Hematopoietic multipotent progenitor cell treated with erythropoietin and hydrocortisone succinate and interleukin-3 and kit ligand, for 4 days (in vitro differentiated cells): ENCODE measurements around the gene ARFRP1.

Experiments used
- DNase-seq: peaks from one replicate; pipeline ENCODE4 v3.0.0-alpha.2; 2015

The ARFRP1 gene

DNA sequence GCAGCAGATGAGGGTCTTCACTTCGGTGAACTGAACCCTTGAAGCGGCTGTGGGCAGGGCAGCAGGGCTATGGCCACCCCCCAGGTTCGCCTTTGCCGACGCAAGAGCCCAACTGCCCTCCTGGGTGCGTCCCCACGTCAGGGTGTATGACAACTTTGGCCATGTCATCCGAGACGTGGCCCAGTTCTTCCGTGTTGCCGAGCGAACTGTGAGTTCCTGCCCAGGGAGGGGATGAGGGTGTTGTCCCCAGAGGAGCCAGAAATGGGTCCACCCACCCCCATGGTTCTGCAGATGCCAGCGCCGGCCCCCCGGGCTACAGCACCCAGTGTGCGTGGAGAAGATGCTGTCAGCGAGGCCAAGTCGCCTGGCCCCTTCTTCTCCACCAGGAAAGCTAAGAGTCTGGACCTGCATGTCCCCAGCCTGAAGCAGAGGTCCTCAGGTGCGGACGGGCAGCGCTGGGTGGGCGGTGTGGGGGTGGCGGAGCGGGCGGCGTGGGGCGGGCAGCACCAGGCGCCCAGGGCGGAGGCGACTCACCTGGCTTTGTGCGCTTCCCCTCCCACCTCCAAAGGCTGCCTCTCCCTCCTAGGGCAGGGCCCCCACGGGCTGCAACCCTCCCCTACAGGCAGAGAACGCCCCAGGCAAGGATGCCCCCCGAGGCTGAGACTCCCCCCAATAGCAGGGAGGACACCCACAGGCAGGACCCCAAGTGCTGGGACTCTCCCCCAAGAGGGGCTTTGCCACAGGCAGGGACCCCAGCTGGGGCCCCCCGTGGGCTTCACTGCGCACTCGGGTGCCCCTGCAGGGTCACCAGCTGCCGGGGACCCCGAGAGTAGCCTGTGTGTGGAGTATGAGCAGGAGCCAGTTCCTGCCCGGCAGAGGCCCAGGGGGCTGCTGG, 17.5 kb downstream of the ARFRP1 start:
- no peak for DNase-seq

DNA sequence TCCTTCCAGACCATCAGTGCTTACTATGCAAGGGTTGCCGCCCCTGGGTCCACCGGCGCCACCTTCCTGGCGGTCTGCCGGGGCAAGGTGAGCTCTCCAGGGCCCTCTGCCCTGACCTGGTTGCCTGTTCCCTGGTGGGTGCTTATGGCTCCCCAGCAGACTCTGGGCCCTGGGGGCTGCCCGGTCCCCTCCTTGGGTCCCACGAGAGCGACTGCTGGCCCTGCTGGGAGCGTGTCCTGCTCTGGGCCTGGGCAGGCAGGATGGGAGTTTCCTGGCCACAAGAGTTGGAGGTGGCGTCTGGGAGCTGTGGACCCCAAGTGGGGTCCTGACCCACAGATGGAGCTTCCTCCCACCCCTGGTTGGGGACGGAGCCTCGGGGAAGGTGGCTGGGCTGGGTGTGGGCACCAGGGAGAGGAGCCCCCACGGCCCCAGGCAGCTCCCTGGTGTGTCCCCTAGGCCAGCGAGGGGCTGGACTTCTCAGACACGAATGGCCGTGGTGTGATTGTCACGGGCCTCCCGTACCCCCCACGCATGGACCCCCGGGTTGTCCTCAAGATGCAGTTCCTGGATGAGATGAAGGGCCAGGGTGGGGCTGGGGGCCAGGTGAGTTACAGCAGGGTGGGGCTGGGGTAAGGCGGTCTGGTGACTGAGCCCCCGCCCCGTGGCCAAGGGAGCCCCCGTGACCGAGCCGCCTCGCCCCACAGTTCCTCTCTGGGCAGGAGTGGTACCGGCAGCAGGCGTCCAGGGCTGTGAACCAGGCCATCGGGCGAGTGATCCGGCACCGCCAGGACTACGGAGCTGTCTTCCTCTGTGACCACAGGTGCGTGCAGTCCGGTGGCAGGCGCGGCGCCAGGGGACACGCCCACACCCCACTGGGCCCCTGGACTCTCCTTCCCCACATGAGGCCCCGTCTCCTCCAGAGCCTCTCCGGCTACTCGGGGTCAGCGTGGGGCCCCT, 18.5 kb downstream of the ARFRP1 start:
- DNase-seq, result no peak

DNA sequence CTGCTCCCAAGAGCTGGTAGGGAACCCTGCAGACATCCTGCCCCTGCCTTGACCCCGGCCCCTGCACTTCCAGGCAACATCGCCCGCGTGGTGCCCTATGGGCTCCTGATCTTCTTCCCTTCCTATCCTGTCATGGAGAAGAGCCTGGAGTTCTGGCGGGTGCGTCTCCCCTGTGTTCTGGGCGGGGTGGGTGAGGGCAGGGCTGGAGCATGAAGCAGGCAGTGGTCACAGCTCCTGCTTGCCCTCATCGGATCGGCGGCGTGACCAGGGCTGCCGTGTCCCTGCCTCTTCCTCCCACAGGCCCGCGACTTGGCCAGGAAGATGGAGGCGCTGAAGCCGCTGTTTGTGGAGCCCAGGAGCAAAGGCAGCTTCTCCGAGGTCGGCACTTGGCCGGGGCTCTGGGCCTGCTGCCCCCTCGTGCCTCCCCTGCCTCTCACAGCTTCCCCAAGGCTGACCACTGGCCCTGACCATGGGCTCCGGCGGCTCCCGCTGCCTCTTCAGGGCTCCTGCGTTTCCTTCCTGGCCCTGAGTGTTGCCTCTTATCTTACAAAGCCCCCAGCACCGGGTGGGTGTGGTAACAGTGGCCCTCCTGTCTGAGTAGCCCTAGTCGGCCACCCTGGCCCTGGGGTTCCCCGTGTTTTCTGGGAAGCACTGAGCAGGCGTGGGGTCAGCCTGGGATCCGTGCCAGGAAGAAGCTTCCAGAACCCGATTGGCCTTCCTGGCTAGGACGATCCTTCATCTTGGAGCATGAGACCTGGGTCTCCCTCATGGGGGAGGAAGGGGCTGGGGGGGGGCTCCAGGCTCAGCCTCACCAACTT, 19.3 kb downstream of the ARFRP1 start:
- DNase-seq, result no peak

DNA sequence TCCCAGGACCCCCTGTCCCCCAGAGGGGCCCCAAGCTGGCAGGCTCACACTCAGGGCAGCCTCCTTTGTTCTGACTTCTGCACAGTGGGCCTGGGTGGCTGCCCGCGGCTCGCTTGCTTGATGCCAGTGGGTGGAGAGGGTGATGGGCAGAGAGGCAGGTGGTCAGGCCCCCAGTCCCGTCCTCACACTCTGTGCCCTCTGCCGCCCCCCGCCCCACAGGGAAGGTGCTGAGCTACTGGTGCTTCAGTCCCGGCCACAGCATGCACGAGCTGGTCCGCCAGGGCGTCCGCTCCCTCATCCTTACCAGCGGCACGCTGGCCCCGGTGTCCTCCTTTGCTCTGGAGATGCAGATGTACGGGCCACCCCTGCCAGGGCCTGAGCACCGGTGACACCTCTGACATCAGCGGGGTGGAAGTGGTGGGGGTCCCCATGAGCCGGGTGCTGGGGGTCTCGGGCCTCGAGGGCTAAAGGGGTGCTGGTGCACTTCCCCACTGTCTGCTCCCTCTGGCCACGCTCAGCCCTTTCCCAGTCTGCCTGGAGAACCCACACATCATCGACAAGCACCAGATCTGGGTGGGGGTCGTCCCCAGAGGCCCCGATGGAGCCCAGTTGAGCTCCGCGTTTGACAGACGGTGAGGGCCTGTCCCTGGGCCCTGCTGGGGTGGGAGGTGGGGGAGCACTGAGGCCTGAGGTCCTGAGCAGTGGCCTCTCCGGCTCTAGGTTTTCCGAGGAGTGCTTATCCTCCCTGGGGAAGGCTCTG, 20.2 kb downstream of the ARFRP1 start:
- DNase-seq, result no peak

DNA sequence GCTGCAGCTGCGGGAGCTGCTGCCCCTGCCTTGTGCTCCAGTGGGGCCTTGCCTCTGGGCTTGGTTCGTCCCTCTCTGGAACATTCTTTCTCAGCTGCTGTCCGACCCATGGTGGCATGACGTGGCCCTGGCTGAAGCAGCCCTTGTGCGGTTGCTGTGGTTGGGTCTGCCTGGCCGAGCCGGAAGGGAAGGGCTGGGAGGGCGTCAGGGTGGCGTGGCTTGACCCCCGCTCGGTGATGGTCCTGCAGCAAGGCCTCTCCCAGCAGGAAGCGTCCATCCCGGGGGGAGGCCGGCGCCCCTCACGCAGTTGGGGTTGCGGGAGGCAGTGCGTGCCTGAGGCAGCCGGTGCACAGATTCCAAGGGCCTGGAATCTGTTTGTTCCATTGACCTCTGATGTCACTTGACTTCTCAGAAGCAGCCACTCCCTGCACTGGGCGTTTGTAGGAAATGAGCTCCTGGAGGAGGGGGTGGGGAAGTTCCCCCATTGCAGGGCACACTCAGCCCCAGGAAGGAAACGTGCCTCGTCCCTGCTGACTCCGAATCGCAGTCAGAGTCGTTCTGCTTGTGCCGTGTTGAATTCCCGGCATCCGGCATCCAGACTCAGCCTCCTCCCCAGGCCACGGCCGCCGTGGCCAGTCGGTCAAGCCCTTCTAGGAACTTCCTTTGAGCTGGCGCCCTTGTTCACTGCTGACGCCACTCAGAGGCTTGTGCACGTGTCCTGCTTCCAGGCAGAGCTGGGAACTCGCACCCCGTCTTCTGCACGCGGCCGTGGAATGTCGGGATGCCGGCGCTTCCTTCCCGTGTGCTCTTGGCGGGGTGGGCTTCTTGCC, 21.1 kb downstream of the ARFRP1 start:
- peak; percentile 82 for DNase-seq

DNA sequence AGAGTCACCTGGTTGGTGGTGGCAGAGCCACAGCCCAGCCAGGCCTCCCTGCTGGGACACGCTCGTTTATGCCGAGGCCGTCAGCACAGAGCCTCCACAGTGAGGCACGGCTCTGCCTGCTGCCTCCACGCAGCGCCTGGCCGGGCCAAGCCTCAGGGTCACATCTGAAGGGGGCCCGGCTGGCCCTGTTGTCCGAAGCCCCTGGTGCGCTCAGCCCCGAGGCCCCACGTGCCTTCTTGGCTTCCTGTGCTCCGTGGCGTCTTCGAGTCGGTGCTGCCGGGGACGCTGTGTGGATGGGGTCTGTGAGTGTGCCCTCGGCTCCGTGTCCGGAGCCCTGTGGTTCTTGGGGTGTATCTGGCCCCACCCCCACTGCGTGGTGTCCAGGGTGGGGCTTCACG, 21.7 kb downstream of the ARFRP1 start:
- DNase-seq, result no peak

DNA sequence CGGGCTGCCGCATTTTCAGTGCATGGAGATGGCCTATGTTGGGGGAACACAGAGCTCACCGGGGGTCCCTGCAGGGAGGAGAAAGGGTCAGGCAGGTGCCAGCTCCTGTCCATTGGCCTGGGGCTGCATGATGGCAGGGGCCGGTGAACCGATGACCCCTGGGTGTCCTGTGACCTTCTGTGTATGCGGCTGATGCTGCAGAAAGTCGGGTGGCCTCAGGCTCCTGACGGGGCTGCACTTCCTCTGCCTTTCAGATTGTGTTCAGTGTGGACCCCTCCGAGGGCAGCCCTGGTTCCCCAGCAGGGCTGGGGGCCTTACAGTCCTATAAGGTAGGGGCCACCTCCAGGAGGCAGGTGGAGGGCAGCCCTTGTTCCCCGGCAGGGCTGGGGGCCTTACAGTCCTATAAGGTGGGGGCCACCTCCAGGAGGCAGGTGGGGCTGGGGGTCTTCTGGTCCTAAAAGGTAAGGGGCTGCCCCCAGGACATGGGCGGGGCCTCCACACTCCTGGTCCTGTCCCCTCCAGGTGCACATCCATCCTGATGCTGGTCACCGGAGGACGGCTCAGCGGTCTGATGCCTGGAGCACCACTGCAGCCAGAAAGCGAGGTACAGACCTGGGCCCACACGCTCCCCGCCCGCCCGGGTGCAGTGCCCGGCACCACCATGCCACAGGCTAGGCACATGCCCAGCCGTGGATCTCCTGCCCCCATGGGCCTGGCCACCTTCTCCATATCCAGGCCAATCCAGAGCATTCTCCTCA, 22.3 kb downstream of the ARFRP1 start:
- no peak for DNase-seq

DNA sequence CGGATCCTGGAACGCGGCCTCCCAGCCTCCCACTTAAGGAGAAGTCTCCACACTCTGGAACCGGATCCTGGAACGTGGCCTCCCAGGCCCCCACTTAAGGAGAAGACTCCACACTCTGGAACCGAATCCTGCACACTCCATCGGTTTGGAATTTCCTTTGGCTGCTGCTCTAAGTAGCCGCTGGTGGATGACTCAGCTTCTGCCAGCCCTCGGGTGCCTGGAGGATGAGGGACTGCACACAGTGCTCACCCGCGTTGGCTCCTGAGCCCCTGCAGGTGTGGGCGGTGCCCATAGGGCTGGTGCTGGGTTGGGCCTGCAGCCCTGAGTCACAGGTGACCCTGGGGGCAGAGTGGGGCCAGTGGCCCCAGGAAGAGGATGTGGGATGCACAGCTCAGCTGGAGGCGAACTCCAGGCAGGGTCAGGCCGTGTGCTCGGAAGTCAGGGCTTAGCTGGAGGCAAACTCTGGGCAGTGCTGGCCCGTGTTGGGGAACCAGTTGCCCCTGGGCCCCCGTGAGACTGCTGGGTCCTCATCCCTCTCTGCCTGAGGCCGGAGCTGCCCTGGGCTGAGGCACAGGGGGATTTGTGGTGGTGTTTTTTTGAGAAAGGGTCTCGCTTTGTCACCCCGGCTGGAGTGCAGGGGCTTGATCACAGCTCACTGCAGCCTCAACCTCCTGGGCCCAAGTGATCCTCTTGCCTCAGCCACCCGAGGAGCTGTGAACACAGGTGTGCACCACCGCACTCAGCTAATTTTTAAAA, 25.2 kb downstream of the ARFRP1 start:
- no peak for DNase-seq

DNA sequence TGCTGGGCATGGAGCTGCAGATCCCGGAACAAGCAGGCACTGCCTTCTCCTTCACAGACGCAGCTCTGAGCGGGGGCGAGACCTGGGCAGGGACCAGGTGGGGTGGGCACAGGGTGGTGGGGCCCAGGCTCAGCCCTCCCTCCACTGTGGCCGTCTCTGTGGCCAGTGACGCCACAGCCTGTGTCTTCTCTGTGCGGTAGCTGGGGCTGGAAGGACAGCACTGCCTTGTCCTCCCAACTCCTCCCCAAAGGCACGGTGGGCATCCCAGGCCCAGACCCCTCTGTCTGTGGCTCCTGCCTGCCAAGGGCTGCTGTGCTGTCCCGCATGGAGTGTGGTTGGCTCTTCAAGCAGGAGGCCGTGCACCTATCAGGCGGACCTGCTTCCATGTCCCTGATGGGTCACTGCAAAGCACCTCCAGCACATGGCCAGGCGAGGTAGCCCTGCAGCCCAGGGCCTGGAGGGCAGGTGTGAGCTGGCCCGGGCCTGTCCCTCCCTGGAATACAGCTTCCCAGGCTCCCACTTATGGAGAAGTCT, 26.1 kb downstream of the ARFRP1 start:
- no peak for DNase-seq

DNA sequence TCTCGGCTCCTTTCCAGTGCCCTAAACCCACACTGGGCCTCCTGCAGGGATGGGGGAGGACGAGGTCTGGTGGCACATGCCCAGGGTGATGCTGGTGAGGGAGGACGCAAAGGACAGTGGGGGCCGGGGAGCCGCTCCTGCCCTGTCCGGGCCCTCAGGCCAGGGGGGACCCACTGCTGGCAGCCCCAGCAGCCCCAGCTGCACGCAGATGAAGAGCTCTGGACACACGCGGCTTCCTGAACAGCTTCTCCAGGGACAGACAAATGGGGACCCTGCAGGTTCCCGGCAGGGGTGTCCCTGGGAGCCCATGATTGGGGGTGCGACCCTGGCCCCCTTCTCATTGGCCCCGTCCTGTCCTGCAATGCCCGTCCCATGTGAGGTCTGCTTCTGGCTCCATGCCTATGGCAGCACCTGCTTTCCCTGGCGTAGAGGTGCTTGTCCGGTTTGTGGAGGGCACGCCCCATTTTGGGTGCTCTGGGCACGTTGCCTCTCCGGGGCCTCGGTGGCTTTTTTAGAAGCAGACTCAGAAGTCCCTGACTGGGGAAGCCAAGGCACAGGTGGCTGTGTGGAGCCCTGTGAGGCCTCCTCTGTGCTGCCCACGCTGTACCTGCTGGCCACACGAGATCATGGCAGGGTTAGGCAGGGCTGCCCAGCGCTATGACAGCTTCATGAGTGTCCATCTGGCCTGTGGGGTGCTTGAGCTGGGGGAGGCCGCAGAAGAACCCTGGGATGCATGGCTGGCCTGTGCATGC, 26.7 kb downstream of the ARFRP1 start:
- no peak for DNase-seq

DNA sequence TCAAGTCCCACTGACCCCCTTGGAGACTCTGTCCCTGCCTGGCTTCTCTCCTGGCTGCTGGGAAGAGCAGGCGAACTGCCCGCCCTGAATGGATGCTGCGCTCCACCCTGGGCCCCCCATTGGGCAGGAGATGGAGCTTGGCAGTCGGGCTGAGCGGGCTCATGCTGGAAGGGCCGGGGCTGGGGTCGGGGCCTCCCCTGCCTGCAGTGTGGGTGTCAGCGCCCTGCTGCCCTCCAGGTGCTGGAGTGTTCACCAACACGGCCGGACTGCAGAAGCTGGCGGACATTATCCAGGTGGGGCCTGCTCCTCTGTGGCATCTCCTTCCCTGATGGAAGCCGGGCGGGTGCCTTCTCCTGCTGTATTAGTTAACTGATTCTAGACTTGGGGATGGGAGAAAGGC, 27.3 kb downstream of the ARFRP1 start:
- DNase-seq, result no peak

DNA sequence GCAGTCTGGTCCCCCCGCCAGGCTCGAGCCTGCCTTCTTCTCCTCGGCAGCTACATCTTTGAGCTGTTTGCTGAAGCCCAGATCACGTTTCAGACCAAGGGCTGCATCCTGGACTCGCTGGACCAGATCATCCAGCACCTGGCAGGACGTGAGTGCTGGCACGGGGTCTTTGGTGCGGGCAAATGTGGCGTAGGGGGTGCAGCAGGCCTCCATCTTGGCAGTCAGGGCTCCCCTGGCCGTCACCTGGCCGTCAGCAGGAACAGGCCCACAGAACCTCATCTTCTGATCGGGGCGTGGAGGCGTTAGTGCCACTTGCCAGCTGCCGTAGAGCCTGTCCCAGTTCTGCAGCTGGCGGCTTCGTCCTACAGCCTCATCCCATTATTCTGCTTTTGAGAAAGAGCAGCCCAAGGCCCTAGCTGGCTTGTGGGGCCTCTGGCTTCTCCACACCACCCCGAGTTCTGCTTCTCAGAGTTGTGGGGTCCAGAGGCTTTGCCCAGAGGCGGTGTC, 27.9 kb downstream of the ARFRP1 start:
- DNase-seq, result no peak

DNA sequence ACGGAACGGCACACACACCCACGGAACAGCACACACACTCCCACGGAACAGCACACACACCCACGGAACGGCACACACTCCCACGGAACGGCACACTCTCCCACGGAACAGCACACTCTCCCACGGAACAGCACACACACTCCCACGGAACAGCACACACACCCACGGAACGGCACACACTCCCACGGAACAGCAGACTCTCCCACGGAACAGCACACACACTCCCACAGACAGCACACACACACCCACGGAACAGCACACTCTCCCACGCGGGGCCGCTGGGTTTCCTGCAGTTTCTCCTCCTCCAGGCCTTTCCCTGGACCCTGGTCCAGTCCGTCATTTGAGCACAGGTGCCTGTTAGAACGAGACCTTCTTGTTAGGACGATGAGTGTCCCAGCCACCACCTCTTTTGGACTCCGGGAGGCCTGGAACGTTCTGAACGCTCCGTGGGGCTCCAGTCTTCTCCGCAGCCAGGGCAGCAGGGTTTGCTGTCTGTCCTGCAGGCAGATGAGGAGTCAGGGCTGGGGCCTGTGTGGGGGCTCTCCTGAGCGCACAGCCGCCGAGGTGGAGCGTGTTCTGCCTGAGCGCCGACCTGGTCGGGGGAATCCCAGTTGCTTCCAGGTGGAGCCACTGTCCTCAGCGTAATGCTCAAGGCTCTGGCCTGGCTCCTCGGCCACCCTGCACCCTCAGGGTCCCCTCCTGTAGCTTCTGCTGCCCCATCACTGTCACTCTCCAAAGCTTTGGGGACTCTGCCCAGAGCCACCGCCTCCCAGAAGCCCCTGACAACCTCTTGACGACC, 28.9 kb downstream of the ARFRP1 start:
- no peak for DNase-seq

DNA sequence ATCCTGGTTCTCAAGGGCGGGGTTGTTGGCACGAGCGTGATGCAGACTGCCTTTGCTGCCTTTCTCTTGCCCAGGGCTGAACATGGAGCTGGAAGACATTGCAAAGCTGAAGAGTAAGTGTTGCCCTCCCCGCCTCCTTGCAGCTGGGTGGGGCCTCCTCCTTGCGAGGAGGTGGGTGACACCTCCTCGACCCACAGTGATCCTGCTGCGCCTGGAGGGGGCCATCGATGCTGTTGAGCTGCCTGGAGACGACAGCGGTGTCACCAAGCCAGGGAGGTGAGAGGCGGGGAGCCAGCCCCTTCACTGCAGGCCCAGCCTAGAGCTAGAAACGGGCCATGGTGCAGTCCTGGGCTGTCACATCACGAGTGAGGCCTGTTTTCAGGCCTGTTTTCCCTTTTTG, 29.7 kb downstream of the ARFRP1 start:
- no peak for DNase-seq

DNA sequence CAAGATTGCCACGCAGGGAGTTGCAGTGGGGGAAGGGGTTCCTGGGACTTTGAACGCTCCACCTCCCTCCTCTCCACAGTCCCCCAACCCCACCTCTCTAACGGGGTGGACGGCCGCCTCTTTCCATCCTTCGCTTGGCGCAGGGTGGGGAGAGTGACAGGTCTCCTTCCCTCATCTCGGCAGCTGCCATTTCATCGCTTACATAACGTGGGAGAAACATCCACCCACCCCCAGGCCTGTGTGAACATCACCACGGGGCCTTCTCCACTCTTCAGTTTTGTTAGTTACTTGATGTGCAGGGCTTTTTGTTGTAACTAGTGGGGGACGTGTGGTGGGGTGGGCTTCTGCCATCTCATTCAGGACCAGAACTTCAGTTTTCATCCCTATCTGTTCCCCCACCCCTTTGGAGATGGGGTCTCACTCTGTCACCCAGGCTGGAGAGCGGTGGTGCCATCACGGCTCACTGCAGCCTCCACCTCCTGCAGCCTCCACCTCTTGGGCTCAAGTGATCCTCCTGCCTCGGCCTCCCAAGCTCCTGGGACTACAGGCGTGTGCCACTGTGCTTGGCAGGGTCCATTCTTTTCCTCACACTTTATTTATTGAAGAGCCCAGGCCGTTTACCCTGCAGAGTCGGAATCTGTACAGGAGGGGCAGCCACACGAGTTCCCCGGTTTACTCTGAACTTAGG, 32.0 kb downstream of the ARFRP1 start:
- DNase-seq, result no peak

DNA sequence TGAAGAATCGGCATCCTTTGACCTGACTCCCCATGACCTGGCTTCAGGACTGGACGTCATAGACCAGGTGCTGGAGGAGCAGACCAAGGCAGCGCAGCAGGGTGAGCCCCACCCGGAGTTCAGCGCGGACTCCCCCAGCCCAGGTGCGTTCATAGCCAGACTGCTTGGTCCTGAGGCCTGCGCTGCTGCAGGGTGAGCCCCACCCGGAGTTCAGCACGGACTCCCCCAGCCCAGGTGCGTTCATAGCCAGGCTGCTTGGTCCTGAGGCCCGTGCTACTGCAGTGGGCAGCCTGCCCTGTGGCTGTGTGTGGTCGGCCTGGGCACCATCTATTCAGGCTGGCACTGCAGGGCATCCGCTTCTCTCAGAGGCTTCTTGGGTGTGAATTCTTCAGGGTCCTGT, 33.8 kb downstream of the ARFRP1 start:
- no peak for DNase-seq

DNA sequence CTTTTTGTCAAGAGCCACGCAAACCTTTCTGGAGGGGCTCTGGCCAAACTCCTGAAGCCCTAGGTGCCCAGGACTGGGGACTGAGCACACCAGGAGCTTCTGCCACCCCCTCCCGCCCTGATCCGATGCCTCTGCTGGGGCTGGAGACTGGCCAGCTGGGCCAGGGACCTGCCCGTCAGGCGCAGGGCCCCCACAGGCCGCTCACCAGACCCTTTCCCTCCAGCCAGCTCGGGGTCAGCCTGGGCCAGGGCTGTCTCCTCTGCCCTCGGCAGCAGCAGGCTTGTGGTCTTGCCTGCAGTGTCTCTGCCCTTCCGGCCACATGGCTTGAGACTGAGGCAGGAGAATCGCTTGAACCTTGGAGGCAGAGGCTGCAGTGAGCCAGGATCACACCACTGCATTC, 35.1 kb downstream of the ARFRP1 start:
- DNase-seq, result no peak
